Stimulated activated CD8-positive, alpha-beta memory T cell treated with anti-CD3 and anti-CD28 coated beads, Interleukin-15, amount 100 ng/mL, for 4 hours (primary cell): Measurements from ENCODE around the gene B3GALT4.
"Not testable (repeated sequence)": the region's sequence is repeated elsewhere in the genome, so short reads cannot be mapped to it uniquely, and the experiment has no call there.

Experiments
- DNase-seq, 2 donors: peaks; one replicate each; pipeline ENCODE4 v3.0.0-alpha.2; 2020; ENCODE audit warnings: low read depth in 2 of 2

The B3GALT4 gene, protein sequence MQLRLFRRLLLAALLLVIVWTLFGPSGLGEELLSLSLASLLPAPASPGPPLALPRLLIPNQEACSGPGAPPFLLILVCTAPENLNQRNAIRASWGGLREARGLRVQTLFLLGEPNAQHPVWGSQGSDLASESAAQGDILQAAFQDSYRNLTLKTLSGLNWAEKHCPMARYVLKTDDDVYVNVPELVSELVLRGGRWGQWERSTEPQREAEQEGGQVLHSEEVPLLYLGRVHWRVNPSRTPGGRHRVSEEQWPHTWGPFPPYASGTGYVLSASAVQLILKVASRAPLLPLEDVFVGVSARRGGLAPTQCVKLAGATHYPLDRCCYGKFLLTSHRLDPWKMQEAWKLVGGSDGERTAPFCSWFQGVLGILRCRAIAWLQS

DNA sequence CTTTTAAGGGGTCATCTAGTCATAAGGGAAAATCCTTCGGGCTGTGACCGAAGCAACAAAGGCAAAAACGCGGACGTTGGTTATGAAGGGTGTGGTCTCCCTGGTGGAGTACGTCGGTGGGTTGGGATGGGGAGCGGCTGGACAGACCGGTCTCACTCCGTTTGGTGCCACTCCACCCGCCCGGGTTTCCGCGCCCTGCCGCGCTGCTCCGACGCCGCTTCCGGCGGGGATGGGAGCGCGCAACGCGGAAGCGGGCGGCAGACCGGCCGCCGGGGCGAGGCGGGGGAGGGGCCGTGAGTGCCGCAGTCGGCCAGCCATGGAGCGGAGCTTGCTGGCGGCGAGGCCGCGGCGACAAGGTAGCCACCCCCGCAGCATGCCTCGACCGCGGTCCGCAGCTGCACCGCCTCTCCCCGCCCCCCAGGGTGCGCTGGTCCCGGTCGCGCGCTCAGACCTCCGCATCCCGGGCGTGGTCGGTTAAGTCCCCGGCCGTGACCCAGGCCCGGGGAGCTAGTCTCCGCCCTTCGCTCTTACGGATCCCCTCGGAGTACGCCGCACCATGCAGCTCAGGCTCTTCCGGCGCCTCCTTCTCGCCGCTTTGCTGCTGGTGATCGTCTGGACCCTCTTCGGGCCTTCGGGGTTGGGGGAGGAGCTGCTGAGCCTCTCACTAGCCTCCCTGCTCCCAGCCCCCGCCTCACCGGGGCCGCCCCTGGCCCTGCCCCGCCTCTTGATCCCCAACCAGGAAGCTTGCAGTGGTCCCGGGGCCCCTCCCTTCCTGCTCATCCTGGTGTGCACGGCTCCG, at the start of gene B3GALT4:
Gene B3GALT4, plus strand, starts transcription at position 260 of the 799 bp plus-strand sequence. Its CDS starts 297 bp downstream, at position 557.
- peak; percentile 42 to 62 for DNase-seq

DNA sequence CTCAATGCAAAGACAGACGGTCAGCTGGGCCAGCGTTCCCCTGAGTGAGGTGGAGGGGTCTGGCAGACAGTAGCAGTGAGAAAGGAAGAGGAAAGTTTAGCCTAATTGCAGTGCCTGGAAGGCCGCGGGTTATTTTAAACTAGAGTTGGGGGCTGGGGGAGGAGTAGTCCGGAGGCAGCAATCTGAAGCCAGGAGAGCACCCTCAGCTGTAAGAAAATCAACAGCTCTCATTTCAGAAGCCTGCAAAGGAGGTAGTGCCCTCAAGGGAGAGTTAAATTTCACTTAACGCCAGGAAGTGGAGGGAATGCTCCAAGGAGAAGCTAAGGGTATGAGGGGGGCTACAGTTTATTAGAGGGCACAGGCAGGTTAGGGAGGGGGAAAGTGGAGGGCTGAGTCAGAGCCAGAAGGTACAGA, 41.7 kb upstream of the B3GALT4 start:
- DNase-seq = no peak

DNA sequence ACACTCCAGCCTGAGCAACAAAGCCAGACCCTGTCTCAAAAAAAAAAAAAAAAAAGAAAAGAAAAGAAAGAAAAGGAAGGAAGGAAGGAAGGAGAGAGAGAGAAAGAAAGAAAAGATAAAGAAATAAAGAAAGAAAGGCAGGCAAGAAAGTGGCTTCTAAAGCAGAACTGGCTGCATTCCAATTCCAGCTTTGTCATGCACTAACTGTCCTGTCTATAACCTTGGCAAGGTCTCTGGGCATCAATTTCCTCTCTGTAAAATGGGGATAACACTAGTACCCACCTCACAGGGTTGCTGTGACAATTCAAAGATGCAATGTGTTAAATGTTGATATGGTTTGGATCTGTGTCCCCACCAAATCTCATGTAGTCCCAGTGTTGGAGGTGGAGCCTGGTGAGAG, 40.6 kb upstream of the B3GALT4 start:
- DNase-seq = no peak

DNA sequence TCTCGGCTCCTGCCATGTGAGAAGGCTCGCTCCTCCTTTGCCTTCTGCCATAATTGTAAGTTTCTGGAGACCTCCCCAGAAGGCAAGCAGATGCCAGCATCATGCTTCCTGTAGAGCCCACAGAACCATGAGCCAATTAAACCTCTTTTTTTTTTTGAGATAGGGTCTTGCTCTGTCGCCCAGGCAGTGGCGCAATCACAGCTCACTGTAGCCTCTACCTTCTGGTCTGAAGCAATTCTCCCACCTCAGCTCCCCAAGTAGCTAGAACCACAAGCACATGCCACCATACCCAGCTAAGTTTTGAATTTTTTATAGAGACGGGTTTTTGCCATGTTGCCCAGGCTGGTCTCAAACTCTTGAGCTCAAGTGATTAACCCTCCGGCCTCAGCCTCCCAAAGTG, 40.1 kb upstream of the B3GALT4 start:
- no peak for DNase-seq

DNA sequence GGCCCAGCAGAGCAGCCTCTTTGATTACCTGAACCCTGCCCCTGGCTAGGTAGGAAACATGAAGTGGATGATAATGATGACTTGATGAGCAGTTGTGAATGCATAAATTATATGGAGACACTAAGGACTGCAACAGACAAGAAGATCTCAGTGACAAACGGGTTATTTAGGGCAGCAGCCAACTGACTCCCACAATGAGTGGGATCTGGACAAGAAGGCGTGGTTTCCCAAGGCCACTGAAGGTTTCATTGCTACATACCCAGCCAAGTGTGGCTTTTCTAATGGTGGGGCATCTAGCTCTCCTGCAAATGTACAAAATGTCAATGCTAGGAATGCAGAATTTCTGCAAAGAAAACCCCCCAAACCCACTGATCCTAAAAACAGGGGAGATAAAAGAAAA, 39.2 kb upstream of the B3GALT4 start:
- no peak for DNase-seq

DNA sequence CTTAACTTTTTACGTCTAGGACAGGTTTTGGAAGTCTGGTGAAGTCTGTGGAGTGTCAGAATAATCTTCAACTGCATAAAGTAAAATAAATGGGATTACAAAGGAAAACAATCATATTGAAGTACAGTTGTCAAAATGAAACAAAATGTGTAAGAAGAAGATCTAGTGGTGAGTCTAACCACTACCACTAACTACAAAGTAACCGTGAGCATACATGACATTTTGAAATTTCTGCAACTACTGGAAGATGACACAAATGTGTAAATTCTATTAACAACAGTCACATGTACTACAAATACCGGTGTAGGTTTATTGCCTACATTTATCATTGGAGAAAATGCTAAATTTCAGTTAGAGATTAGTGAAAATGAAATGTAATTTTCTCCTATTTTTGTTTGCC, 35.0 kb upstream of the B3GALT4 start:
- DNase-seq = no peak

DNA sequence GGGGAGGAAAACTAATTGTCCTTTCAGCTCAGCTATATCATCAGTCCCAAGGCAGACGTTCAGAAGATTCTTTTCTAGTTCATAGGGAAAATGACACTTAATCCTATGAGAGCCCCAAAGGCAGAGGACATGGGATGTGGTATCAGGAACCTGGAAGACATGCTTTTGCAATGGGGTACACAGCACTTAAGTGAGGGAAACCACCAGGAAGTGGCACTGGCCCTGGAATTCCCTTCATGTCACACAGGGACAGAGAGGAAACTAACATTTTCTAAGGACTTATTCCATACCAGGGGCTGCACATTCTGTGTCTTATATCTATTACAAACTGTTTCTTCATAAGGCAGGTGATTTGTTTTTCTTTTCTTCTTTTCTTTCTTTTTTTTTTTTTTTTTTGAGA, 33.4 kb upstream of the B3GALT4 start:
- no peak for DNase-seq

DNA sequence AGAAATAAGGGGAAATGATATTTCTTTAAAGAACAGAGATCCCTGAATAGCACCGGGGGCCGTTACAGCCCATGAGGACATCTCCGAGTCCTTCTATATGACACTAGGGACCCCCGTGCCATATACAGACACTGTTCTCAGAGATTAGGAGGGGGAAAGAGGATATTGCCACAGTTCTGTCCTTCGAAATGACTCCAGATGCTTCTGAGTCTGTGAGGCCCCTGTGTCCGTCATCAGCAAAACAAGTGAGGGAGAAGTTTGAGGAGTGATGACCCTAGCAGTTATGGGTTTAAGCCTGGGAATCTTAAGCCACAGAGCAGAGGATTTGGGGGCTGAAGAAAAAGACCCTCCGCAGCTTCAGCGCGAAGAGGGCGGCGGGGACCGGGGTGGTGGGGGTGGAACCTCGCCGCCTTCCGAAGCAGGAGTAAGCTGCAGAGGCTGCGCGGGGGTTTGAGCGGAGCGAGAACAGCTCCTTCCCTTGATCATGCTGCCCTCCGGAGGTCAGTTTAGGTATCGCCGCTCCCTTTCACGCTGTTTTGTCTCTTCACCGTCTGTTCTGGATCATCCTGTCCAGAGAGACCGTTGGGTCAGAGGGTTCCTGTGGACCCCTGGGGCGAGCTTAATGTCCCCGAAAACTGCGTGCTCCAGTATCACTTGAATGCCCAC, 28.8 kb upstream of the B3GALT4 start:
- peak; percentile 72 to 84 for DNase-seq

DNA sequence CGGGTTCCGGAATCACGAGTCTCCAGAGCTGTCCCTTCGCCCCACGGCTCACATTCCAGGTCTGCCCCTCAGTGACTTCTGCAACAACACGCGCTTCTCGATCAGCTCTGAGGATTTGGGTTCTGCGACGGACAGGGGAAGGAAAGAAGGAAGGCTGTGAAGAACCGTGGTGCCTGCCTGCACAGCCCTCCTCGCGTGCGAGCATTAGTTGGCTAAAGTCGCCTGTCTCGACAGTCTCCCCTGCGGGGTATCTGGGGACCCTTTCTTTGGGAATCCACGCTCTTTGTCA, 28.3 kb upstream of the B3GALT4 start:
- DNase-seq = no peak

DNA sequence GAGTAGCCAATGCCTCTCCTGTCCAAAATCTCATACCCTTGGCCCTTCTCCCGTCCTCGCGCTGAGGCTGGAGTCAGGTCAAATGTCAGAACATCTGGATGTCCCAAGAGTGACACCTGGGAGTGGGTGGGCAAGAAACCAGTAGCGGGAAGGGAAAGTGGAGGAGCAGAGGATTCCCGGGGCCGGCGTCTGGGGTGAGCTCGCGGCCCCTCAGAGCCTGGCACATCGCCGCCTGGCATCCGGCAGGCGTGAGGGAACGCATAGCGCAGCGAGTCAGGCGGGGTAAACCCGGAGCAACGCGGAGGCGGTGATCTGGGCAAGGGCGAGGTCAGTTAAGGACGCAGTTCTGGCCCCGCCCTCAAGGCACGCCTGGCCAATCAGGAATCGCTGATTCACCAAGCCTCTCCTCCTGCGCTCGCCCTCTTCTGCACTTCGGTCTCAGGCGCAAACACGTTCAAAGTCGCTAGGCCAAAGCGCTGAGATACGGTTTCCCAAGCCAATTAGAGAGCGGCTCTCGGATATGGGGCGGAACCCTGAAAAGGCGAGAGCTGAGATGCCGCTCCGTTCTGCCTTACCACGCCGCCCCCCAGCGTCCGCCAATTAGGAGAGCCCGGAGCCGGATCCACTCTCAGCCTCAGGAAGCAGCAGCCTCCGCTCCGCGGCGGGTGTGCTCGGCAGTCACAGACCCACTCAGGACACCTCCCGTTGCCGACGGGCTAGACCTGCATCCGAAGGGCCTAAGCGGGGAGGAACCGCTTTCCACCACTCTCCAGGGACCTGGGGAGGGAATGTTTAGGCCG, 27.8 kb upstream of the B3GALT4 start:
- DNase-seq = peak; percentile 90 to 92

DNA sequence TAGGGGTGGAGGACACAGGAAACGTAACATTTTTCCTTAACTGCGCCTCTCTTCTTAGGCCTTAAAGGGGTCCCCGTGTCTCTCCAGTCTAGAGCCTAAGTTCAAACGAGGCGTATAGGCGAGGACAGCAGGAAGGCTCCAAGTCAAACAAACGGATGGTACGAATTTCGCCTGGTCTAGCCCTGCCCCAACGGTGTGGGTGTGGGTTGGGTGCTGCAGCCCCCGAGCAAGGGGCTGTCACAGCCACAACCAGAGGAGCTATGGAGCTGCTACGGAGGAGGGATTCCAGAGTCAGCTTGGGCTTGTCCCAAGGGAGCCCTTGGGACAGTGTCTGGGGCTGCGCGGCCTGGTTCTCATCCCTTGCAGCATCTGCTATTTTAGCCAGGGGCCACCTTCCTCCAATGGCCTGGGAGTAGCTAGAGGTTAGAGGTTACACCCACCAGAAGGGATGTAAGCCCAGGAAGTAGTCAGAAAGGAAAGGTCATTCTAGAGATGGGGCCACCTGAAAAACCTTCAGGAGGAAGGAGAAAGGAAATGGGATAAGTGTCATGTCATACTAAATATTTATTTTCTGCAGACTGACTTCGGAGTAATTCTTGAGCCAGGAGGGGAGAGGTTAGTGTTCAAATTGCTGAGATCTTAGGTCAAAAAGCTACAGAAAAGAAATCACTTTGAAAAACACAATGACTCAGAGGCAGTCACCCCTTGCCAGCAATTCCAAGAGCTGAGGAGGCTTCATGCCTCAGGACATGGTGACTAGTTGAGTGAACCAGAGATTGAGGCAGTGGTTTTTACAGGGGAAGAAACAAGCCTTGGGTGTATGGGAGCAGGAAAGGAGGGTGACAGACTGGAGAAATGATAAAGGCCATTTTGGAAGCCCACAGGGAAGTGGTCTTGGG, 26.9 kb upstream of the B3GALT4 start:
- DNase-seq = no peak

DNA sequence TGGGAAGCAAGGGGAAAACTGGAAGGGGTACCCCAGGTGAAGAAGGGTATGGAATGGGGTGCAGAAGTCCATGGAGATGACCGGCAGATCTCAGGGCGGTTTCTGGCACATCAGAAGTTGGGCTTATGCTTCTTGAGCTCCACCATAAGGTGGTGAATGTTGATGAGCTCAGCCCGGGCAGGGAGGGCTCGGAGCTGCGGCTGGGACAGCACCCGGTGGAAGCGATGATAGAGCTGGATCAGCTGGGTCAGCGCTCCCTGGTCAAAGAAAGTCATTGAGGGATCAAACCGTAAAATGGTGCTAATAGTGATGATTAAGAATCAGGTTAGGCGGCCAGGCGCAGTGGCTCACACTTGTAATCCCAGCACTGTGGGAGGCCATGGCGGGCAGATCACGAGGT, 26.2 kb upstream of the B3GALT4 start:
- DNase-seq = no peak

DNA sequence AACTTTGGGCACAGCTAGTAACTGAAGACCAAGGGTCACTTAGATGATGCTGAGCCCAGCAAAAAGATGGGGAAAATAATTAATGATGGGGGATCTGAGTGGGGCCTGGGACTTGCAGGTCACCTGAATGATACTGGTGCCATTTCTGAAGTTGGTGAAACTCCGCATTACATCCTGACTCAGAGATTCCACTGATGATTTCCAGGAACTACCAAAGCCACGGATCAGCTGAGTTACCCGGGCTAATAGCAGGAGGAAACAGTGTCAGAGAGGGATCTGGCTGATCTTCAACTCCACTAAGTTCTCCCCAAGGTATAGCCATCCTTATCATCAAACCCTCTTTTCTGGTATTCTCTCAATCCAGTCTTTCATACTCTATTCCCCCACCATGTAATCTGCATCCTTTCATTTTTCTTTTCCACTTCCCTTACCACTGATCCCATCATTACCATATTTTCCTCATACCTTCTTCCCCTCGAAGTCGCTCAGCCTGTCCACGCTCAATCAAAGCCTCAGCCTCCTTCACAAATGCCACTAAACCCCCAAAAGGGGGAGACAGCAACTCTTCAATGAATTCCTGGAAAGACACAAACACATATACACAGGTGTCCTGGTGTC, 25.4 kb upstream of the B3GALT4 start:
- no peak for DNase-seq

DNA sequence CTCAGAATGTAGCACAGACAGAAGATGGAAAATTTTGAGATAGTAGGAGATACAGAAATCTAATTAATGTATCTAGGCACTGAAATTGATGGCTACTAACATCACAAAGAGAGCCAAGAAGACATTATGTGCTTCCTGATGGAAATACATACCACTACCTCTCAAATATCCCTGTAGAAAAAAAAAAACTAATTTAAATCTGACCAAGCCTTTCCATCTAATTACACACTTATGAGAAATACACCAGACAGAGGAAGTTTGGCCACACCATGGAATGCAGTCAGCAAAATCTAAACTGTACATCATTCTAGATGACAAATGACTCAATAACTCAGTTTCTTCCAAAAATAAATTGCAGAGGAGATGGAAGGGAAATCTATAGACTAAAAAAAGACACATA, 24.2 kb upstream of the B3GALT4 start:
- no peak for DNase-seq

DNA sequence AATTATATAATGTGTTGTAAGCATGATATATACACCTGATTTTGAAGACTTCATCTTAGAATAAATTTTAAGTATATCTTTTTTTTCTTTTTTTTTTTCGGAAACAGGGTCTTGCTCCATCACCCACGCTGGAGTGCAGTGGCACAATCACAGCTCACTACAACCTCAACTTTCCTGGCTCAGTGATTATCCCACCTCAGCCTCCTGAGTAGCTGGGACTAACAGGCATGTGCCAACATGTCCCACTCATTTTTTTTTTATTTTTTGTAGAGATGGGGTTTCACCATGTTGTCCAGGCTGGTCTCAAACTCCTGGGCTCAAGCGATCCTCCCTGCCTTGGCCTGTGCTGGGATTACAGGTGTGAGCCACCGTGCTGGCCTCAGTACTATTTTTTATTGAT, 22.3 kb upstream of the B3GALT4 start:
- DNase-seq = no peak

DNA sequence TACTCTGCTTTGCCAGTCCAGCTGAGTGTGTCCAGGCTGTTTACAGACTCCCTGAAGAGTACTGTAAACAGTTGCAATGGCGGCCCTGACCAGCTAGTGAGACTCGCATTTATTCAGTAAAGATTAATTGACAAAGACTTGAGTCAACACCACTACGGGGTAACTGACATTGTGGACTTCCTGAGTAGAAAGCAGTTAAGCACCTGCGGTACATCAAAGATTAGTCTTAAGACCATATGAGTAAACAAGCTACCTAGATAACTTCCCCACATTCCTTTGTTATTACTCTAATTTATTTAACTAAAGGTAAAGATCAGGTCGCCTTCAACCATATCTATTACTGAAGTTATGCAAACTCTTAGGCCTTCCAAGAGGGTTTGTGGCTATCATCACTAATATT, 17.9 kb upstream of the B3GALT4 start:
- no peak for DNase-seq

DNA sequence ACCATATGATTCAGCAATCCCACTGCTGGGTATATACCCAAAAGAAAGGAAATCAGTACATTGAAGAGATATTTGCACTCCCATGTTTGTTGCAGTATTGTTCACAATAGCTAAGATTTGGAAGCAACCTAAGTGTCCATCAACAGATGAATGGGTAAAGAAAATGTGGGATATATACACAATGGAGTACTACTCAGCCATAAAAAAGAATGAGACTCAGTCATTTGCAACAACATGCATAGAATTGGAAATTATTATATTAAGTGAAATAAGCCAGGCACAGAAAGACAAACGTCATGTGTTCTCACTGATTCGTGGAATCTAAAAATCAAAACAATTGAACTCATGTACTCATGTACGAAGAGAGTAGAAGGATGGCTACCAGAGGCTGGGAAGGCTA, 14.4 kb upstream of the B3GALT4 start:
- not testable (repeated sequence) for DNase-seq

DNA sequence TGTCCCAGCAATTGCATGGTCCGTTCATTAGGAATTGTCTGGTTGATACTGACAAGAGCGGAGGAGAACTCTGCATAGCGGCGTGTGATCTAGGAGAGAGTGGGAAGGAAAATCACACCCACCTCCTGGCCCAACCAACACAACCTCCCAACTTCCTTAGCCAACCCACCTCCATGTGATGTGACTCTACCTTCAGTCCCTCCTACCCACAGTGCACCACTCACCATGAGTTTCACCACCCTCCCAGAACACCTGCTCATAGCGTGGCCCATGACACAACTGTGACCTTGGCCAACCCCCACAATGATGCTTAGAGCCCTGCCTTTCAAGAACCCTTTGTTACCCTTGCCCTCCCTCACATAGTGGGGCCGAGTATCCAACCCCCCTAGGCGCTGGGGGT, 12.9 kb upstream of the B3GALT4 start:
- no peak for DNase-seq

DNA sequence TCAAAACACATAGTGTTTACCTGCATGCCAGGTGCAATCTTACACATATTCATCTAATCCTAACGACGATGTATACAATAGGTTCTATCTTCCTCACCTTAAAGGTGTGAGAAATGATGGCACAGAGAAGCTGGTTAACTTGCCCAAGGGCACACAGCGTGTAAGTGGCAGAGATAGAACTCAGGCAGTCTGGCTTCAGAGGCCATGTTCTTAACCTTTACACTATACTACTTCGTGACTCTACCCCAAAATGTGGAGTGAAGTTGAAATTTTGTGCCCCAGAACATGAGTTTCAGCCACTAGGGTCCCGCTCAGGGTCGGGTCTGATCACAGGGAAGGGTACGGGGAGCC, 5.8 kb upstream of the B3GALT4 start:
- DNase-seq = no peak

DNA sequence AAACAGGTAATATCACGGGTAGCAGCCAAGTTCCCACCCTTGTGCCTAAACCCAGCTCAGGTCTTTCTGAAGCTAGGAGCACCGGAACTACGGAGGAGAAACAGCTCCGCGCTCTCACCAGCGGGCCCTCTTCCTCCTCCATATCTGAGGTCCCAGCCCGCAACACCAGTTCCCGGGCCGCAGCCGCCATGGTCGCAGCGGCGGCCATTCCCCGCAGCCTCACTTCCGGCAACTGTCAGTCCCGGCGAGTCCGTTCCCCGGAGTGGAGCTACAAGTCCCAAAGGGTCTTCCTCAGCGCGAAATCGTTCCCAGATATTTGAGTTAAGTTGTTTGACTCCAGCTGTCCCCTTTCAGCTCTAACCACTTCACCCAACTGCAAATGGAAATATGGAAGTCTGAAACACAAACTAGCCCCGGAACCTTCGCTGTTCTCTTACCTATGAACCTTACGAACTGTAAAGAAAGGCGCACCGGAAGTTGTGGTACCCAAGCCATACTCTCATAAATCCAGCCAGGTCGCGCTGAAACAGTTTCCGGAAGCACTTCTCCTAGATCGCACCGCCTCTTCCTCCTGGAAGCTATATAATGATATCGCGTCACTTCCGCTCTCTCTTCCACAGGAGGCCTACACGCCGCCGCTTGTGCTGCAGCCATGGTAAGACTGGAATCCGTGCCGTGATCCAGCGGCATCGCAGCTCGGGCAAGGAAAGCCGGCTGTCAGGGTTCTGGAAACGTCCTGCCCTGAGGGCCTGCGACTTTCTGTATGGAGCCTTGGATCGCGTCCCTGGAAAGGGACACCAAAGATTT, 5.3 kb upstream of the B3GALT4 start, which contains the start of the genes RPS18 and VPS52:
Gene RPS18, plus strand, starts transcription at position 608 of the 807 bp plus-strand sequence. Its CDS starts 45 bp downstream, at position 653.
Gene VPS52, minus strand, starts transcription at position 409 of the 807 bp plus-strand sequence. Its CDS starts 201 bp downstream, at position 208.
- peak; percentile 74 to 87 for DNase-seq
